Smooth muscle cell of the brain vasculature (primary cell): Measurements from ENCODE around the gene FCRLB.
A peak's percentile ranks its signal among the peaks of the same experiment; 100 is the strongest.
"Not testable (repeated sequence)": the region's sequence is repeated elsewhere in the genome, so short reads cannot be mapped to it uniquely, and the experiment has no call there.

Source experiments
- DNase-seq: peaks from one replicate; pipeline ENCODE4 v3.0.0-alpha.2; 2012; ENCODE audit warnings: low read depth, low spot score

Gene FCRLB

GRCh38 chr1:161720956-161721737, at the start of gene FCRLB:
FCRLB (plus strand) TSS chr1:161721544; CDS start chr1:161722673, 1,129 bp downstream.
- DNase-seq, result no peak

- not testable (repeated sequence) for DNase-seq
Observed at GRCh38 chr1:161673437-161673836, 47.9 kb upstream of the FCRLB start.

GRCh38 chr1:161674447-161674846, 46.9 kb upstream of the FCRLB start:
- not testable (repeated sequence) for DNase-seq

- DNase-seq, result not testable (repeated sequence)
Observed at GRCh38 chr1:161674908-161675307, 46.4 kb upstream of the FCRLB start.

GRCh38 chr1:161676441-161676840, 44.9 kb upstream of the FCRLB start:
- no peak for DNase-seq

- DNase-seq, result no peak
Observed at GRCh38 chr1:161676958-161677689, 44.2 kb upstream of the FCRLB start.

GRCh38 chr1:161678500-161678899, 42.8 kb upstream of the FCRLB start:
- DNase-seq, result no peak

GRCh38 chr1:161681879-161682278, 39.5 kb upstream of the FCRLB start:
- no peak for DNase-seq

GRCh38 chr1:161688946-161689345, 32.4 kb upstream of the FCRLB start:
- no peak for DNase-seq

- no peak for DNase-seq
Observed at GRCh38 chr1:161691846-161692245, 29.5 kb upstream of the FCRLB start.

GRCh38 chr1:161693020-161693712, 28.2 kb upstream of the FCRLB start:
- not testable (repeated sequence) for DNase-seq

- not testable (repeated sequence) for DNase-seq
Observed at GRCh38 chr1:161698302-161698701, 23.0 kb upstream of the FCRLB start.

GRCh38 chr1:161702250-161702649, 19.1 kb upstream of the FCRLB start:
- DNase-seq, result no peak

- DNase-seq, result no peak
Observed at GRCh38 chr1:161705537-161705936, 15.8 kb upstream of the FCRLB start.

GRCh38 chr1:161706113-161706481, 15.2 kb upstream of the FCRLB start:
- DNase-seq, result no peak

GRCh38 chr1:161706482-161707347, 14.6 kb upstream of the FCRLB start, which contains the start of gene FCRLA:
FCRLA (plus strand) TSS chr1:161707229; CDS start chr1:161707265, 36 bp downstream.
- DNase-seq, result peak; percentile 13

GRCh38 chr1:161707503-161707902, 13.8 kb upstream of the FCRLB start:
- no peak for DNase-seq

- DNase-seq, result no peak
Observed at GRCh38 chr1:161709373-161709772, 12.0 kb upstream of the FCRLB start.

GRCh38 chr1:161710560-161710959, 10.8 kb upstream of the FCRLB start:
- no peak for DNase-seq

GRCh38 chr1:161718559-161719324, 2.6 kb upstream of the FCRLB start:
- no peak for DNase-seq

- DNase-seq, result no peak
Observed at GRCh38 chr1:161719325-161719611, 2.1 kb upstream of the FCRLB start.
